Measurements from ENCODE around the gene GIT2. TPM values are rescaled to one million over a fixed set of nuclear protein-coding genes. Genes with fewer than 3 reads are reported as not detected.

The GIT2 gene
- total and polyA plus RNA-seq, 2 of the 8 experiments (the other 6 are each of a cell fraction or from before 2014, with no cell fraction given): 9.6 to 20.7 TPM

- TF ChIP-seq CHD7 (IDR thresholded peaks at IDR 0.05; ENCODE audit: insufficient replicate concordance, low read length) (no peak), EGR1 (IDR thresholded peaks at IDR 0.05; ENCODE audit: borderline replicate concordance, low read depth, low read length) (no peak), CREB1 (IDR thresholded peaks at IDR 0.05) (no peak), BRCA1 (IDR thresholded peaks at IDR 0.05; ENCODE audit: low read depth, low read length) (no peak), CHD1 (IDR thresholded peaks at IDR 0.05; ENCODE audit: low read depth, low read length) (no peak), CBX8 (IDR thresholded peaks at IDR 0.05; ENCODE audit: borderline replicate concordance, low read depth, low read length) (no peak), KDM5A (IDR thresholded peaks at IDR 0.05; ENCODE audit: low read length) (no peak), MAFK (IDR thresholded peaks at IDR 0.05; ENCODE audit: low read depth, low read length) (no peak), USF2 (IDR thresholded peaks at IDR 0.05; ENCODE audit: low read length) (no peak), CTBP2 (IDR thresholded peaks at IDR 0.05; ENCODE audit: borderline replicate concordance, insufficient read depth, insufficient read length, low read length) (no peak)
- TF ChIP-seq, protein P1, sequence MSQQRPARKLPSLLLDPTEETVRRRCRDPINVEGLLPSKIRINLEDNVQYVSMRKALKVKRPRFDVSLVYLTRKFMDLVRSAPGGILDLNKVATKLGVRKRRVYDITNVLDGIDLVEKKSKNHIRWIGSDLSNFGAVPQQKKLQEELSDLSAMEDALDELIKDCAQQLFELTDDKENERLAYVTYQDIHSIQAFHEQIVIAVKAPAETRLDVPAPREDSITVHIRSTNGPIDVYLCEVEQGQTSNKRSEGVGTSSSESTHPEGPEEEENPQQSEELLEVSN (IDR thresholded peaks at IDR 0.05): no peak
Measured at GRCh38 chr12:109963330-109963729, 32.8 kb downstream of the GIT2 start (continued).
